Keratinocyte (primary cell): ENCODE results near the gene MLIP. TPM values are rescaled to one million over a fixed set of nuclear protein-coding genes. Genes with fewer than 3 reads are reported as not detected.

Source experiments
- DNase-seq: peaks from one replicate; pipeline ENCODE4 v3.0.0-alpha.2; 2011; ENCODE audit warnings: low read depth, missing footprints, low spot score
- FAIRE-seq: peaks from 2 replicates; lab custom pipeline; 2011; peaks lifted over from hg19 to GRCh38; lab: Jason Lieb, UNC
- H2AFZ ChIP-seq: 2 replicates; pipeline ENCODE4 v1.6.0; 2012; ENCODE audit warnings: low read length, control low read depth, inconsistent platforms; ENCODE audit not compliant: control insufficient read depth
- H3K27ac ChIP-seq: 2 replicates; pipeline ENCODE4 v1.5.1; 2011; ENCODE audit warnings: low read length; ENCODE audit not compliant: control insufficient read depth, insufficient read depth
- H3K27me3 ChIP-seq: 3 replicates; pipeline ENCODE4 v1.6.0; 2011; ENCODE audit warnings: low read length; ENCODE audit not compliant: control insufficient read depth, insufficient read depth; ENCODE audit errors: extremely low read depth
- H3K36me3 ChIP-seq, 2 experiments: 2 replicates in 1 of 2; 3 replicates in 1 of 2; pipeline ENCODE4 v1.5.1; 2011; ENCODE audit warnings: low read length in 2 of 2, mild to moderate bottlenecking in 1 of 2; ENCODE audit not compliant: control insufficient read depth in 2 of 2, insufficient read depth in 2 of 2; ENCODE audit errors: extremely low read depth in 1 of 2
- H3K4me1 ChIP-seq: 3 replicates; pipeline ENCODE4 v1.5.1; 2011; ENCODE audit warnings: low read length; ENCODE audit not compliant: control insufficient read depth, insufficient read depth; ENCODE audit errors: extremely low read depth
- H3K4me2 ChIP-seq: 3 replicates; pipeline ENCODE4 v1.6.0; 2011; ENCODE audit warnings: low read depth, low read length; ENCODE audit not compliant: control insufficient read depth, insufficient read depth; ENCODE audit errors: extremely low read depth
- H3K4me3 ChIP-seq, 3 experiments: fragments of 200-600 bp in 1 of 3; sonication (generic) in 1 of 3; 2 replicates in 2 of 3; 3 replicates in 1 of 3; pipeline ENCODE4 v1.5.1; 2011 to 2016; ENCODE audit warnings: low read length in 3 of 3, mild to moderate bottlenecking in 3 of 3, control low read depth in 2 of 3, inconsistent platforms in 1 of 3, low read depth in 1 of 3, mixed read lengths in 1 of 3, mixed run types in 1 of 3, moderate library complexity in 1 of 3; ENCODE audit not compliant: control insufficient read depth in 2 of 3, insufficient read depth in 2 of 3; ENCODE audit errors: extremely low read depth in 1 of 3
- H3K79me2 ChIP-seq: 2 replicates; pipeline ENCODE4 v1.6.0; 2012; ENCODE audit warnings: low read length; ENCODE audit not compliant: control insufficient read depth, insufficient read depth
- H3K9ac ChIP-seq: 3 replicates; pipeline ENCODE4 v1.6.0; 2011; ENCODE audit warnings: low read length; ENCODE audit not compliant: control insufficient read depth, insufficient read depth; ENCODE audit errors: extremely low read depth
- H3K9me1 ChIP-seq: 3 replicates; pipeline ENCODE4 v1.6.0; 2011; ENCODE audit warnings: low read length; ENCODE audit not compliant: control insufficient read depth, insufficient read depth; ENCODE audit errors: extremely low read depth
- H3K9me3 ChIP-seq: 2 replicates; pipeline ENCODE4 v1.5.1; 2012; ENCODE audit warnings: low read depth, low read length; ENCODE audit not compliant: control insufficient read depth
- H4K20me1 ChIP-seq: 3 replicates; pipeline ENCODE4 v1.6.0; 2011; ENCODE audit warnings: low read length; ENCODE audit not compliant: control insufficient read depth, insufficient read depth; ENCODE audit errors: extremely low read depth
- EZH2 ChIP-seq: IDR thresholded peaks from one replicate; pipeline ENCODE4 v1.6.1; 2012; ENCODE audit warnings: inconsistent platforms, mild to moderate bottlenecking, low read length, moderate library complexity
- dilution Hi-C: fragments of 300-500 bp; cut with MboI; formaldehyde crosslinking; loops from one replicate; pipeline ENCODE4 v1.7.0; 2020; ENCODE audit warnings: low sequenced_read_pairs; ENCODE audit not compliant: extremely low pct_ligation_motif_present
- polyA plus RNA-seq, 5 experiments: library from polyadenylated mRNA; depleted of rRNA in 3 of 5; stranded (reverse) in 3 of 5; stranded (forward) in 1 of 5; unstranded in 1 of 5; fragments of >200 nt; gene quantifications; 1 replicate in 1 of 5; 2 replicates in 3 of 5; 3 replicates in 1 of 5; pipeline versions ENCODE4 v1.2.1 to v1.2.3, GENCODE V29; 2011 to 2012; ENCODE audit warnings: missing spikeins in 2 of 5, low read depth in 1 of 5, low replicate concordance in 1 of 5
- TF ChIP-seq, protein P1 (sequence below), 3 experiments: IDR thresholded peaks in 1 of 3; conservative IDR thresholded peaks in 1 of 3; optimal IDR thresholded peaks in 1 of 3; 2 replicates in 2 of 3; 3 replicates in 1 of 3; pipeline versions ENCODE3 to v1.5.1; 2011; ENCODE audit warnings: low read length in 3 of 3, mild to moderate bottlenecking in 3 of 3, moderate library complexity in 2 of 3, control low read depth in 1 of 3, inconsistent platforms in 1 of 3; ENCODE audit not compliant: insufficient read depth in 2 of 3; ENCODE audit errors: extremely low read depth in 1 of 3

The MLIP gene
- polyA plus RNA-seq, 1 donor (not counting 4 experiments of a cell fraction or from before 2014, with no cell fraction given), result 0.87 TPM

DNA sequence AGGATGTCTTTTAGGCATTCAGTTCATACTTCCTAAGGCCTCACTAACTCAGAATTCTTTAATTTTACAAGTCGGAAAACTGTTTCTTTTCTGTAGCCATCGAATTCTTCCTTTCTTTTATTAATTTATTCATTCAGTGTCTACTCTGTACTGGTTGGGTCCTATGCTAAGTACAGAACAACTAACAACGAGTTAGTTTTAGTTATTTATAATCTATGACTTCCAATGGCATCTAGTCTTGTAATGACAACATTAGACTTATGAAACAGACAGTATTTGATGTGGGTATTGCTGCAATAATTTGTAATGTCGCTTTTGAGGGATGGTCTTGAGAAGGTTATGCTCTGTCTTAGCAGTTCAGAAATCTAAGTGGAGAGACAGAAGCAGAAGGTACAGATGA is 141.7 kb downstream of the MLIP start:
- dilution Hi-C loops, result no loop called here
- no peak for DNase-seq

DNA sequence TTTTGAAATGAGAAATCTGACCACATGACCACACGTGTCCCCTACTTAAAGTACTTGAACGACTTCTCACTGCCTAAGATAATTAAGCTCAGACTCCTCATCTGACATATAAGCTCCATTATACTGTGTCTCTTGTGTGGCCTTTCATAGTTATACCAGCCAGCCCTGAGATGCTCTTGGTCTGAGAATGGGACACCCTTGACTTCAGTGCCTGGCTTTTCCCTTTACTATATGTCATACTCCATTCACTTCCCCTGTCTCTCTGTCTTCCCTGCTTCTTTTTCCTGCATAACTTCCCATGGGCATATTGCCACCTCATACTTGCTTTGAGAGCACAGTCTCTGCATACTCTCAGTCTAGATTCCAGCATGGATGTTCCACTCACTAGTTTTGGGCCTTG is 143.6 kb downstream of the MLIP start:
- Histone ChIP-seq H3K79me2 (no peaks in the 10 kb centered on the region), H3K9ac (no peak overlapping the region), H3K4me2 (no peak overlapping the region), H3K27me3 (no peaks in the 10 kb centered on the region), H2AFZ (no peak overlapping the region), H3K9me1 (no peaks in the 10 kb centered on the region), H4K20me1 (no peaks in the 10 kb centered on the region), H3K4me1 (no peaks in the 10 kb centered on the region), H3K9me3 (no peaks in the 10 kb centered on the region), H3K27ac (no peak overlapping the region), H3K4me3 (no peak overlapping the region), H3K36me3 (no peaks in the 10 kb centered on the region)
- DNase-seq (no peak), FAIRE-seq (no peak)
- dilution Hi-C loops, result no loop called here
- TF ChIP-seq EZH2, result no peak
- TF ChIP-seq, protein P1, sequence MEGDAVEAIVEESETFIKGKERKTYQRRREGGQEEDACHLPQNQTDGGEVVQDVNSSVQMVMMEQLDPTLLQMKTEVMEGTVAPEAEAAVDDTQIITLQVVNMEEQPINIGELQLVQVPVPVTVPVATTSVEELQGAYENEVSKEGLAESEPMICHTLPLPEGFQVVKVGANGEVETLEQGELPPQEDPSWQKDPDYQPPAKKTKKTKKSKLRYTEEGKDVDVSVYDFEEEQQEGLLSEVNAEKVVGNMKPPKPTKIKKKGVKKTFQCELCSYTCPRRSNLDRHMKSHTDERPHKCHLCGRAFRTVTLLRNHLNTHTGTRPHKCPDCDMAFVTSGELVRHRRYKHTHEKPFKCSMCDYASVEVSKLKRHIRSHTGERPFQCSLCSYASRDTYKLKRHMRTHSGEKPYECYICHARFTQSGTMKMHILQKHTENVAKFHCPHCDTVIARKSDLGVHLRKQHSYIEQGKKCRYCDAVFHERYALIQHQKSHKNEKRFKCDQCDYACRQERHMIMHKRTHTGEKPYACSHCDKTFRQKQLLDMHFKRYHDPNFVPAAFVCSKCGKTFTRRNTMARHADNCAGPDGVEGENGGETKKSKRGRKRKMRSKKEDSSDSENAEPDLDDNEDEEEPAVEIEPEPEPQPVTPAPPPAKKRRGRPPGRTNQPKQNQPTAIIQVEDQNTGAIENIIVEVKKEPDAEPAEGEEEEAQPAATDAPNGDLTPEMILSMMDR (optimal IDR thresholded peaks at IDR 0.05 in 1 of 3, IDR thresholded peaks at IDR 0.05 in 1 of 3, conservative IDR thresholded peaks at IDR 0.05 in 1 of 3; ENCODE audit: extremely low read depth in 1 of 3, insufficient read depth in 2 of 3, low read length in 3 of 3), result no peak

More for the DNA sequence above, 141.7 kb downstream of the MLIP start:
- no peaks in the 10 kb centered on the region for H3K9me3 ChIP-seq
- H3K27me3 ChIP-seq, result no peaks in the 10 kb centered on the region
- H3K27ac ChIP-seq, result no peak overlapping the region
- H3K4me2 ChIP-seq, result no peak overlapping the region
- TF ChIP-seq, protein P1 (optimal IDR thresholded peaks at IDR 0.05 in 1 of 3, IDR thresholded peaks at IDR 0.05 in 1 of 3, conservative IDR thresholded peaks at IDR 0.05 in 1 of 3; ENCODE audit: extremely low read depth in 1 of 3, insufficient read depth in 2 of 3, low read length in 3 of 3), result no peak
- TF ChIP-seq EZH2, result no peak
- no peak for FAIRE-seq
- no peaks in the 10 kb centered on the region for H3K9me1 ChIP-seq
- H3K4me3 ChIP-seq, result no peak overlapping the region
- no peaks in the 10 kb centered on the region for H3K36me3 ChIP-seq
- H3K79me2 ChIP-seq, result no peaks in the 10 kb centered on the region
- H4K20me1 ChIP-seq, result no peaks in the 10 kb centered on the region
- H2AFZ ChIP-seq, result peak overlapping the region; percentile 22
- no peaks in the 10 kb centered on the region for H3K4me1 ChIP-seq
- H3K9ac ChIP-seq, result no peak overlapping the region
